Measurements from ENCODE around the gene STC2.

Gene STC2

DNA sequence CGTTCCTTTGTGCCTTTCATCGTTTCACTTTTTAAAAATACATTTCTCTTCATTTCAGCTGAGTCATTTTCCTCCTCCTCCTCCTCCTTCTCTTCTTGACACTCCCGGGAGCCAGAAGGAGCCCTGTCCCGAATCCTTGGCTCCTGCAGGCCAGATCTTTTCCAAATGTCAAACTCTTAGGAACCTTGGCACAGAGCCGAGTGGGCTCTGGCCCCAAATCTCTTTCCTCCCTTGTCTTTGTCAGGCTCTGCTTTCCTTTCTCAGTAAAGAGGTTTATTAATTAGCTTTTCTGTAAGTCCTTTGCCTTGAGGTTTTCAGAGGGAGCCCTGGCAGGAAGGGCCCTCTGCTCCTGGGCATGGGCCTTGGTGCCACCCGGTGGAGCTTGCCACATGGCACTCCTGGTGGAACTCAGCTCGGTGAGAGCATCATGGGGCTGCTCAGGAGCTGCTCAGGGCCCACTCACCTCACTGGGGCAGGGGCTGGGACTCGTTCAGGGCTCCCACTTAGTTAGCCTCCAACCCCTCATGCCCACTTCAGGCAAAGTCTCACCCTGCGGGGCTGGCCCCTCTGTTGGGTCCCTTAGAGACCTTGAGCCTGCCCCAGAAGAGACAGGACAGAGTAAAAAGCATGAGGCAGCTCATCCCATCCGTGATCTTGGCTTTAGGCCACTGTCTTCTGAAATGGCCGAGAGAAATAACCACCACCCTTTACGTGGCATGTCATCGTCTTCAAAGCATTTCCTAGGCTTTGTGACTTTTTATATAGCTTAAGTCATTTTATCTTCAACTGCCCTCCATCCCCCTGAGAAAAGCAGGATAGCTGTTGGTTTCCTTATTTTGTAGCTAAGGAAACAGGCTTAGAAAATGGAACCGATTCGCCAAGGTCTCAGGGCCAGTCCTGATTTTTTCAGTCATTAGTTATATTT, 17.1 kb downstream of the STC2 start:
- H4K20me1 ChIP-seq (ENCODE audit: control insufficient read depth, insufficient read depth, low read depth, low read length) = no peaks in the 10 kb centered on the region
- no peaks in the 10 kb centered on the region for H3K9me3 ChIP-seq (ENCODE audit: control insufficient read depth, insufficient read depth, low read length)
- no peaks in the 10 kb centered on the region for H3K9me2 ChIP-seq (replicated peaks; ENCODE audit: control insufficient read depth, low read length)
- peaks cover 25% of the 10 kb centered on the region for H3K27me3 ChIP-seq (ENCODE audit: control insufficient read depth, low read length)
- H3K4me1 ChIP-seq (ENCODE audit: control insufficient read depth, low read length) = no peaks in the 10 kb centered on the region
- no peak overlapping the region for H3K27ac ChIP-seq (ENCODE audit: low read depth, low read length)
- H3K4me2 ChIP-seq (ENCODE audit: low read length) = no peak overlapping the region
- no peaks in the 10 kb centered on the region for H3F3A ChIP-seq (ENCODE audit: control insufficient read depth, insufficient read depth)
- TF ChIP-seq, protein P1, sequence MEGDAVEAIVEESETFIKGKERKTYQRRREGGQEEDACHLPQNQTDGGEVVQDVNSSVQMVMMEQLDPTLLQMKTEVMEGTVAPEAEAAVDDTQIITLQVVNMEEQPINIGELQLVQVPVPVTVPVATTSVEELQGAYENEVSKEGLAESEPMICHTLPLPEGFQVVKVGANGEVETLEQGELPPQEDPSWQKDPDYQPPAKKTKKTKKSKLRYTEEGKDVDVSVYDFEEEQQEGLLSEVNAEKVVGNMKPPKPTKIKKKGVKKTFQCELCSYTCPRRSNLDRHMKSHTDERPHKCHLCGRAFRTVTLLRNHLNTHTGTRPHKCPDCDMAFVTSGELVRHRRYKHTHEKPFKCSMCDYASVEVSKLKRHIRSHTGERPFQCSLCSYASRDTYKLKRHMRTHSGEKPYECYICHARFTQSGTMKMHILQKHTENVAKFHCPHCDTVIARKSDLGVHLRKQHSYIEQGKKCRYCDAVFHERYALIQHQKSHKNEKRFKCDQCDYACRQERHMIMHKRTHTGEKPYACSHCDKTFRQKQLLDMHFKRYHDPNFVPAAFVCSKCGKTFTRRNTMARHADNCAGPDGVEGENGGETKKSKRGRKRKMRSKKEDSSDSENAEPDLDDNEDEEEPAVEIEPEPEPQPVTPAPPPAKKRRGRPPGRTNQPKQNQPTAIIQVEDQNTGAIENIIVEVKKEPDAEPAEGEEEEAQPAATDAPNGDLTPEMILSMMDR (IDR thresholded peaks at IDR 0.05; ENCODE audit: low read depth, low read length, poor library complexity, severe bottlenecking) = no peak
- no peak for TF ChIP-seq EZH2phosphoT487 (IDR thresholded peaks at IDR 0.05; ENCODE audit: borderline replicate concordance, low read length)
- H3K36me3 ChIP-seq (ENCODE audit: control insufficient read depth, low read length) = no peaks in the 10 kb centered on the region
- H3K79me2 ChIP-seq (ENCODE audit: control insufficient read depth, low read length) = no peaks in the 10 kb centered on the region
- no peak overlapping the region for H3K4me3 ChIP-seq (ENCODE audit: low read length)

DNA sequence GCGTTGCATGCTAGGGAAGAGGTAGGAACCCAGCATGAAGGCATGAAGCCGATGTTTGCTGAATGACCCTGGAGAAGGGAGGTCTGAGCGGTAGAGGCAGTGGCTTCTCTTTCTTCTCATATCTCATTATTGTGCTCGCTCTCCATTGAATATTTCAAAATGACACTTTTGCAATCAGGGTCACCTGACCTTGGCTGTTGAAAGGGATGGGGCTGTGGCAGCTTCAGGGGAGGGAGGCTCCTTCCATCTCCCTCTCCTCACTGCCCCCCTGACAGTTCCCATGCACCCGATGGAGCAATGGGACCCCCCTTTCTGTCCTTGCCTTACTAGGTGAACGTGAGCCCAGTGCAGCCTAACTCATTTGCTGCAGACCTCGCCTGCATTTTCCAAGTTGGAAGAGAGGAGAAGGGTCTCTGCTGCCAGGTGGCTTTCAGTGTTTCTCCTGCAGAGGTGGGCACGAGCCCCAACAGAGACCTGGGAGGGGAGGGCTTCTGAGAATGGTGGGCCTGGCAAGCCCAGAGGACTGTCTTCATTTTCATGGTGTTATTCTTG, 17.9 kb downstream of the STC2 start:
- no peak overlapping the region for H3K27ac ChIP-seq (ENCODE audit: low read depth, low read length)
- H3K27me3 ChIP-seq (ENCODE audit: control insufficient read depth, low read length) = peaks cover 19% of the 10 kb centered on the region
- TF ChIP-seq, protein P1 (IDR thresholded peaks at IDR 0.05; ENCODE audit: low read depth, low read length, poor library complexity, severe bottlenecking) = no peak
- no peak for TF ChIP-seq EZH2phosphoT487 (IDR thresholded peaks at IDR 0.05; ENCODE audit: borderline replicate concordance, low read length)
- no peaks in the 10 kb centered on the region for H3K36me3 ChIP-seq (ENCODE audit: control insufficient read depth, low read length)
- no peaks in the 10 kb centered on the region for H3K9me2 ChIP-seq (replicated peaks; ENCODE audit: control insufficient read depth, low read length)
- H3F3A ChIP-seq (ENCODE audit: control insufficient read depth, insufficient read depth) = no peaks in the 10 kb centered on the region
- no peak overlapping the region for H3K4me3 ChIP-seq (ENCODE audit: low read length)
- no peak overlapping the region for H3K4me2 ChIP-seq (ENCODE audit: low read length)
- H3K4me1 ChIP-seq (ENCODE audit: control insufficient read depth, low read length) = no peaks in the 10 kb centered on the region
- H4K20me1 ChIP-seq (ENCODE audit: control insufficient read depth, insufficient read depth, low read depth, low read length) = no peaks in the 10 kb centered on the region
- no peaks in the 10 kb centered on the region for H3K9me3 ChIP-seq (ENCODE audit: control insufficient read depth, insufficient read depth, low read length)
- no peaks in the 10 kb centered on the region for H3K79me2 ChIP-seq (ENCODE audit: control insufficient read depth, low read length)

DNA sequence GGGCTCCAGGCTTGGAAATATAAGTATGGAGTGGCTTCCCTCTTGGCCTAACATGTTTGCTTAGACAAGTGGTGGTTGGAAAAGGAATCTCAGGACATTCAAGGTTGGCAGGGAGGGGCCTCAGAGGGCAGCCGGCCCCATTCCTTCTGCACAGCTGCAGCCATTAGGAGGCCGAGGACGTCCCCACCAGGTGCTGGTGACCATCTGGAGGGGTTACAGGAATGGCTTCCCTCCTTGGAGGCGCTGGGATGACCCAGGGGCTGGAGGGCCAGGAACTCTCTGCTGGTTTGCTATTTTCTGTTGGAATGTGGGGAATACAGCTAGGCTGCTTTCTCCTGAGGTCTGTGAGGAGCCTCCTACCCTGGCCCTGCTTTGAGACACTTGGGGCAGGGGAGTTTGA, 18.5 kb downstream of the STC2 start:
- Histone ChIP-seq H3K9me3 (ENCODE audit: control insufficient read depth, insufficient read depth, low read length) (no peaks in the 10 kb centered on the region), H3K4me1 (ENCODE audit: control insufficient read depth, low read length) (no peaks in the 10 kb centered on the region), H3K4me3 (ENCODE audit: low read length) (no peak overlapping the region), H3F3A (ENCODE audit: control insufficient read depth, insufficient read depth) (no peaks in the 10 kb centered on the region), H3K27ac (ENCODE audit: low read depth, low read length) (no peak overlapping the region), H3K27me3 (ENCODE audit: control insufficient read depth, low read length) (peaks cover 15% of the 10 kb centered on the region), H3K79me2 (ENCODE audit: control insufficient read depth, low read length) (no peaks in the 10 kb centered on the region), H3K9me2 (replicated peaks; ENCODE audit: control insufficient read depth, low read length) (no peaks in the 10 kb centered on the region), H3K4me2 (ENCODE audit: low read length) (no peak overlapping the region), H4K20me1 (ENCODE audit: control insufficient read depth, insufficient read depth, low read depth, low read length) (no peaks in the 10 kb centered on the region), H3K36me3 (ENCODE audit: control insufficient read depth, low read length) (no peaks in the 10 kb centered on the region)
- TF ChIP-seq EZH2phosphoT487 (IDR thresholded peaks at IDR 0.05; ENCODE audit: borderline replicate concordance, low read length) = no peak

DNA sequence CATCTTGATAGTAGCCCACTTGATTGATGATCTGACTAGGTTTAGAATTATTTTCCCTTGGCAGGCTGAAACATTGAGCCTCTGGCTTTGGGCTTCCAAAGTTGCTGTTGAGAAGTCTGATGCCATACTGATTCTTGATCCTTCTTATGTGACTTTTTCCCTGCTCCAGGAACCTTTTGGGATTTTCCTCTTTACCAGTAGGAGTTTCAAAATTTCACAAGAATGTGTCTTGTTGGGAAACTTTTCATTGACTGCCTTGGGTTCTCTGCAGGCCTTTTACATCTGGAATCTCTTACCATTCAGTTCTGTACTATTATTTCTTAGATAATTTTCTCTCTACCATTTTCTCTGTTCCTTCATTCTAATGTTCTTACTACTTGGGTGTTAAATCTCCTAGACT, 20.0 kb downstream of the STC2 start:
- Histone ChIP-seq H3K9me2 (replicated peaks; ENCODE audit: control insufficient read depth, low read length) (no peaks in the 10 kb centered on the region), H4K20me1 (ENCODE audit: control insufficient read depth, insufficient read depth, low read depth, low read length) (no peaks in the 10 kb centered on the region), H3K4me3 (ENCODE audit: low read length) (no peak overlapping the region), H3K27me3 (ENCODE audit: control insufficient read depth, low read length) (peaks cover 10% of the 10 kb centered on the region), H3K9me3 (ENCODE audit: control insufficient read depth, insufficient read depth, low read length) (no peaks in the 10 kb centered on the region), H3K36me3 (ENCODE audit: control insufficient read depth, low read length) (no peaks in the 10 kb centered on the region), H3F3A (ENCODE audit: control insufficient read depth, insufficient read depth) (no peaks in the 10 kb centered on the region), H3K4me2 (ENCODE audit: low read length) (no peak overlapping the region), H3K4me1 (ENCODE audit: control insufficient read depth, low read length) (no peaks in the 10 kb centered on the region), H3K79me2 (ENCODE audit: control insufficient read depth, low read length) (no peaks in the 10 kb centered on the region), H3K27ac (ENCODE audit: low read depth, low read length) (no peak overlapping the region)
- no peak for TF ChIP-seq EZH2phosphoT487 (IDR thresholded peaks at IDR 0.05; ENCODE audit: borderline replicate concordance, low read length)
- TF ChIP-seq, protein P1 (IDR thresholded peaks at IDR 0.05; ENCODE audit: low read depth, low read length, poor library complexity, severe bottlenecking) = no peak

Data from DOHH2 (cell line).